PC-9 (cell line): ENCODE measurements around the gene ZNF407. TPM values are rescaled to one million over a fixed set of nuclear protein-coding genes. Genes with fewer than 3 reads are reported as not detected.

Experiments used
- BruUV-seq: library from RNA; stranded (reverse); fragments of 400-500 nt; replicated peaks from 2 replicates; lab custom pipeline; 2021; lab: Mats Ljungman, UMichigan
- CTCF ChIA-PET: fragments of 300-600 bp; sonication (Branson Sonifier 250); formaldehyde crosslinking; loops from one replicate; lab custom pipeline; 2022; ENCODE audit warnings: antibody characterized with exemption; lab: Charles Lee
- POLR2A ChIA-PET: fragments of 300-600 bp; sonication (Branson Sonifier 250); formaldehyde crosslinking; loops from one replicate; lab custom pipeline; 2022; ENCODE audit warnings: antibody characterized with exemption; ENCODE audit not compliant: unreplicated experiment; lab: Charles Lee
- DNase-seq, 2 experiments: peaks; one replicate each; pipeline versions ENCODE4 v3.0.0 to v3.0.0-alpha.2; 2015 to 2022; ENCODE audit warnings: mixed read lengths in 1 of 2
- H2AFZ ChIP-seq: fragments of 200-600 bp; sonication (generic); 2 replicates; pipeline ENCODE4 v1.8.1; 2017; ENCODE audit warnings: antibody characterized with exemption
- H3F3A ChIP-seq: fragments of 200-600 bp; sonication (generic); 2 replicates; pipeline ENCODE4 v1.8.1; 2017; ENCODE audit warnings: antibody characterized with exemption, mild to moderate bottlenecking, low read depth; ENCODE audit not compliant: insufficient read depth
- H3K27ac ChIP-seq: fragments of 200-600 bp; sonication (generic); 2 replicates; pipeline ENCODE4 v1.6.1; 2016; ENCODE audit warnings: mixed run types
- H3K27me3 ChIP-seq: fragments of 200-600 bp; sonication (generic); 2 replicates; pipeline ENCODE4 v1.6.1; 2016; ENCODE audit warnings: low read depth, mixed run types; ENCODE audit not compliant: insufficient read depth
- H3K36me3 ChIP-seq: fragments of 200-600 bp; sonication (generic); 2 replicates; pipeline ENCODE4 v1.6.1; 2016; ENCODE audit warnings: low read depth, mixed run types
- H3K4me1 ChIP-seq: fragments of 200-600 bp; sonication (generic); replicated peaks from 2 replicates; pipeline ENCODE4 v1.6.1; 2016; ENCODE audit warnings: mixed run types; ENCODE audit not compliant: insufficient read depth
- H3K4me2 ChIP-seq: fragments of 200-600 bp; sonication (generic); 2 replicates; pipeline ENCODE4 v1.6.1; 2017; ENCODE audit warnings: mixed run types
- H3K4me3 ChIP-seq: fragments of 200-600 bp; sonication (generic); 2 replicates; pipeline ENCODE4 v1.6.1; 2016; ENCODE audit warnings: mixed run types
- H3K79me2 ChIP-seq: fragments of 200-600 bp; sonication (generic); 2 replicates; pipeline ENCODE4 v1.6.1; 2017; ENCODE audit warnings: low read depth, mixed run types
- H3K9me2 ChIP-seq: fragments of 200-600 bp; sonication (generic); 2 replicates; pipeline ENCODE4 v1.8.1; 2017; ENCODE audit warnings: mild to moderate bottlenecking; ENCODE audit not compliant: insufficient read depth
- H3K9me3 ChIP-seq: fragments of 200-600 bp; sonication (generic); 2 replicates; pipeline ENCODE4 v1.8.1; 2016; ENCODE audit warnings: low read depth; ENCODE audit not compliant: insufficient read depth
- H4K20me1 ChIP-seq: fragments of 200-600 bp; sonication (generic); 2 replicates; pipeline ENCODE4 v1.8.1; 2017; ENCODE audit not compliant: insufficient read depth
- EZH2 ChIP-seq: fragments of 200-600 bp; sonication (generic); IDR thresholded peaks from 2 replicates; pipeline ENCODE4 v1.8.0; 2017; ENCODE audit warnings: antibody characterized with exemption, low read depth
- intact Hi-C: fragments of 100-400 bp; cut with micrococcal nuclease; formaldehyde crosslinking; loops from one replicate; pipeline ENCODE4 v1.10.0; 2022; ENCODE audit not compliant: unreplicated experiment
- total RNA-seq: library from RNA; stranded (reverse); gene quantifications from 2 replicates; pipeline ENCODE4 v1.2.3, GENCODE V29; 2021
- TF ChIP-seq, protein P1 (sequence below): fragments of 200-600 bp; sonication (generic); conservative IDR thresholded peaks from 2 replicates; pipeline ENCODE4 v1.6.1; 2017; ENCODE audit warnings: mixed run types, antibody characterized with exemption, mild to moderate bottlenecking, moderate library complexity

ZNF407 gene
- total RNA-seq, 1 experiment from 2014 or later = 13.4 TPM

DNA sequence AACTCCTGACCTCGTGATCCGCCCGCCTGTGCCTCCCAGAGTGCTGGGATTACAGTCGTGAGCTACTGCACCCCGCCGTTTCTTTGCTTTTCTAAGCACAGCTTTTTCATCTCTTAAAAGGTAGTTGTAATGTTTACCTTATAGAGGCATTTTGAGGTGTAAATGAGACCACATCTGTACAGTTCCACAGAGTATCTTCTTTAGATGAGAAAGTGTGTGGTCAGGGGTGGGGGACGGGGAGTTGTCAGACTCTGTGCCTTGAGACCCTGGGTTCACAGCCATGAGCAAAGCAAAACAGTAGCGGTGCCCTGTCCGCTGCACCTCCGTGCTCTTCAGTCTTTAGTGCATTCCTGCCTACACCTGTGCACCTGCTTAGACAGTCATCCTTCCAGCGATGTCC, 251.6 kb downstream of the ZNF407 start:
- no peaks in the 10 kb centered on the region for H3K9me3 ChIP-seq
- H3K36me3 ChIP-seq = no peaks in the 10 kb centered on the region
- POLR2A ChIA-PET = no interaction called here
- H3K27ac ChIP-seq = no peak overlapping the region
- H3K27me3 ChIP-seq = no peaks in the 10 kb centered on the region
- intact Hi-C loops = no loop called here
- H4K20me1 ChIP-seq = no peaks in the 10 kb centered on the region
- BruUV-seq = no TSS peak
- DNase-seq = no peak
- TF ChIP-seq, protein P1, sequence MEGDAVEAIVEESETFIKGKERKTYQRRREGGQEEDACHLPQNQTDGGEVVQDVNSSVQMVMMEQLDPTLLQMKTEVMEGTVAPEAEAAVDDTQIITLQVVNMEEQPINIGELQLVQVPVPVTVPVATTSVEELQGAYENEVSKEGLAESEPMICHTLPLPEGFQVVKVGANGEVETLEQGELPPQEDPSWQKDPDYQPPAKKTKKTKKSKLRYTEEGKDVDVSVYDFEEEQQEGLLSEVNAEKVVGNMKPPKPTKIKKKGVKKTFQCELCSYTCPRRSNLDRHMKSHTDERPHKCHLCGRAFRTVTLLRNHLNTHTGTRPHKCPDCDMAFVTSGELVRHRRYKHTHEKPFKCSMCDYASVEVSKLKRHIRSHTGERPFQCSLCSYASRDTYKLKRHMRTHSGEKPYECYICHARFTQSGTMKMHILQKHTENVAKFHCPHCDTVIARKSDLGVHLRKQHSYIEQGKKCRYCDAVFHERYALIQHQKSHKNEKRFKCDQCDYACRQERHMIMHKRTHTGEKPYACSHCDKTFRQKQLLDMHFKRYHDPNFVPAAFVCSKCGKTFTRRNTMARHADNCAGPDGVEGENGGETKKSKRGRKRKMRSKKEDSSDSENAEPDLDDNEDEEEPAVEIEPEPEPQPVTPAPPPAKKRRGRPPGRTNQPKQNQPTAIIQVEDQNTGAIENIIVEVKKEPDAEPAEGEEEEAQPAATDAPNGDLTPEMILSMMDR = no peak
- TF ChIP-seq EZH2 = no peak
- H3K4me1 ChIP-seq = no peaks in the 10 kb centered on the region
- H3K9me2 ChIP-seq = no peaks in the 10 kb centered on the region
- no peak overlapping the region for H2AFZ ChIP-seq
- no peaks in the 10 kb centered on the region for H3K79me2 ChIP-seq
- H3K4me3 ChIP-seq = no peak overlapping the region
- H3F3A ChIP-seq = no peaks in the 10 kb centered on the region
- CTCF ChIA-PET = no interaction called here
- no peak overlapping the region for H3K4me2 ChIP-seq

DNA sequence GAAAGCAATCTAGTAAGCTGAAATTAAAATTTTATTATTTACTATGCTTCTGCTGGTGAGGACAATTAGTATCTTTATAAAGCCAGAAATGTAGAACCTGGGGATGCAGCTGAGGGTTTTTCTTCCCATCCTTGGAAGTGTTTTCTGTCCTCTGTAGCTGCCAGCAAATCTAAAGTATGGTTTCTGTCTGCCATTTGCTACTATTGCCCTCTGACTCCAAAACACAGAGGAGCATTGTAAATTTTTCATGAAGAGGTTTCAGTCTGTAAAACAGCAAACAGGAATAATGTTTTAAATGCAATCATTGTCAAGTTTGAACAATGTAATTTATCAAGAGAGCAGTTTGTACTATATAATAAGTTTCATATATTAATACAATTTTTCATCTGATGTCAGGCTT, 258.8 kb downstream of the ZNF407 start:
- no peak for DNase-seq
- H3F3A ChIP-seq = no peaks in the 10 kb centered on the region
- no peak overlapping the region for H3K27ac ChIP-seq
- H2AFZ ChIP-seq = no peak overlapping the region
- ChIA-PET POLR2A (no interaction called here), CTCF (interaction anchor here (0.5 kb wide), 1 partner anchor 52 kb away, joined by 4 read pairs; no protein-coding TSS in a partner anchor)
- BruUV-seq = no TSS peak
- no peaks in the 10 kb centered on the region for H3K9me3 ChIP-seq
- intact Hi-C loops = no loop called here
- H4K20me1 ChIP-seq = no peaks in the 10 kb centered on the region
- no peaks in the 10 kb centered on the region for H3K36me3 ChIP-seq
- no peak overlapping the region for H3K4me2 ChIP-seq
- no peaks in the 10 kb centered on the region for H3K4me1 ChIP-seq
- no peaks in the 10 kb centered on the region for H3K27me3 ChIP-seq
- no peak overlapping the region for H3K4me3 ChIP-seq
- no peaks in the 10 kb centered on the region for H3K79me2 ChIP-seq
- no peak for TF ChIP-seq EZH2
- TF ChIP-seq, protein P1 = no peak
- H3K9me2 ChIP-seq = no peaks in the 10 kb centered on the region

DNA sequence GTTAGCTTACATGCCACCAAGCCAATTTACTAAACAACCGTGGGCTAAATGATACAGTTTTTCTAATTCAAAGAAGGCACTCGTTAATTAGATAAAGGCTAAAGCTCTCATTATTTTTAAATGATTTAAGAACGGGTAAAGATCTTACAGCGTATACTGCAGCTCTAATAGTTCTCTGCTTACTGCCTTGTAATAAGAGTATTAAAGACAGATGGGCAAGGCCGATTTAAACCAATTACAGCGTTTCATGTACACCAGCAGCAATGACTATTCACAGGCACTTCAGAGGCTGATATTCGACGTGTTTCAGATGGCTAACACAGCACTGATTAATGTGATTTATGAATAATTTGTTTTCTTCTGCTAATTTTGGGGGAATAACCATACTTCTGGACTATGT, 259.3 kb downstream of the ZNF407 start:
- CTCF ChIA-PET = no interaction called here
- H3K4me2 ChIP-seq = no peak overlapping the region
- no peaks in the 10 kb centered on the region for H3K9me3 ChIP-seq

More for the DNA sequence above, 259.3 kb downstream of the ZNF407 start:
- Histone ChIP-seq H3K79me2 (no peaks in the 10 kb centered on the region), H2AFZ (no peak overlapping the region), H4K20me1 (no peaks in the 10 kb centered on the region), H3K4me1 (no peaks in the 10 kb centered on the region), H3K27ac (no peak overlapping the region), H3K27me3 (no peaks in the 10 kb centered on the region), H3F3A (no peaks in the 10 kb centered on the region), H3K9me2 (no peaks in the 10 kb centered on the region), H3K36me3 (no peaks in the 10 kb centered on the region), H3K4me3 (no peak overlapping the region)
- TF ChIP-seq, protein P1 = no peak
- TF ChIP-seq EZH2 = no peak
- POLR2A ChIA-PET = no interaction called here
- intact Hi-C loops = no loop called here
- no TSS peak for BruUV-seq
- DNase-seq = no peak
